Bronchial epithelial cell (primary cell): ENCODE measurements around the gene AMPD3. TPM values are rescaled to one million over a fixed set of nuclear protein-coding genes. Genes with fewer than 3 reads are reported as not detected.

Experiments used
- DNase-seq: peaks from one replicate; pipeline ENCODE4 v3.0.0-alpha.2; 2010; ENCODE audit warnings: low read depth
- FAIRE-seq: peaks from 2 replicates; lab custom pipeline; 2011; peaks lifted over from hg19 to GRCh38; lab: Jason Lieb, UNC
- H3K27me3 ChIP-seq: 2 replicates; pipeline ENCODE4 v1.5.1; 2011; ENCODE audit warnings: low read length; ENCODE audit not compliant: control insufficient read depth, insufficient read depth
- H3K36me3 ChIP-seq: 2 replicates; pipeline ENCODE4 v1.5.1; 2011; ENCODE audit warnings: low read length; ENCODE audit not compliant: control insufficient read depth, insufficient read depth
- H3K4me3 ChIP-seq: 2 replicates; pipeline ENCODE4 v1.5.1; 2011; ENCODE audit warnings: mild to moderate bottlenecking, low read depth, low read length, control low read depth
- total RNA-seq: library from RNA; depleted of rRNA; stranded (reverse); fragments of >200 nt; gene quantifications from 2 replicates; pipeline ENCODE4 v1.2.1, GENCODE V29; 2014
- TF ChIP-seq, protein P1 (sequence below): IDR thresholded peaks from 2 replicates; pipeline ENCODE4 v1.5.1; 2011; ENCODE audit warnings: mild to moderate bottlenecking, moderate library complexity, low read length, control low read depth, inconsistent platforms; ENCODE audit not compliant: insufficient read depth, severe bottlenecking

Gene AMPD3
- total RNA-seq, 1 donor from 2014 or later: 5.3 TPM

GRCh38 chr11:10415817-10416392 lies 39.2 kb upstream of the AMPD3 start:
- Histone ChIP-seq H3K36me3 (no peaks in the 10 kb centered on the region), H3K4me3 (no peak overlapping the region), H3K27me3 (no peaks in the 10 kb centered on the region)
- TF ChIP-seq, protein P1, sequence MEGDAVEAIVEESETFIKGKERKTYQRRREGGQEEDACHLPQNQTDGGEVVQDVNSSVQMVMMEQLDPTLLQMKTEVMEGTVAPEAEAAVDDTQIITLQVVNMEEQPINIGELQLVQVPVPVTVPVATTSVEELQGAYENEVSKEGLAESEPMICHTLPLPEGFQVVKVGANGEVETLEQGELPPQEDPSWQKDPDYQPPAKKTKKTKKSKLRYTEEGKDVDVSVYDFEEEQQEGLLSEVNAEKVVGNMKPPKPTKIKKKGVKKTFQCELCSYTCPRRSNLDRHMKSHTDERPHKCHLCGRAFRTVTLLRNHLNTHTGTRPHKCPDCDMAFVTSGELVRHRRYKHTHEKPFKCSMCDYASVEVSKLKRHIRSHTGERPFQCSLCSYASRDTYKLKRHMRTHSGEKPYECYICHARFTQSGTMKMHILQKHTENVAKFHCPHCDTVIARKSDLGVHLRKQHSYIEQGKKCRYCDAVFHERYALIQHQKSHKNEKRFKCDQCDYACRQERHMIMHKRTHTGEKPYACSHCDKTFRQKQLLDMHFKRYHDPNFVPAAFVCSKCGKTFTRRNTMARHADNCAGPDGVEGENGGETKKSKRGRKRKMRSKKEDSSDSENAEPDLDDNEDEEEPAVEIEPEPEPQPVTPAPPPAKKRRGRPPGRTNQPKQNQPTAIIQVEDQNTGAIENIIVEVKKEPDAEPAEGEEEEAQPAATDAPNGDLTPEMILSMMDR: no peak
- DNase-seq (no peak), FAIRE-seq (no peak)

DNA sequence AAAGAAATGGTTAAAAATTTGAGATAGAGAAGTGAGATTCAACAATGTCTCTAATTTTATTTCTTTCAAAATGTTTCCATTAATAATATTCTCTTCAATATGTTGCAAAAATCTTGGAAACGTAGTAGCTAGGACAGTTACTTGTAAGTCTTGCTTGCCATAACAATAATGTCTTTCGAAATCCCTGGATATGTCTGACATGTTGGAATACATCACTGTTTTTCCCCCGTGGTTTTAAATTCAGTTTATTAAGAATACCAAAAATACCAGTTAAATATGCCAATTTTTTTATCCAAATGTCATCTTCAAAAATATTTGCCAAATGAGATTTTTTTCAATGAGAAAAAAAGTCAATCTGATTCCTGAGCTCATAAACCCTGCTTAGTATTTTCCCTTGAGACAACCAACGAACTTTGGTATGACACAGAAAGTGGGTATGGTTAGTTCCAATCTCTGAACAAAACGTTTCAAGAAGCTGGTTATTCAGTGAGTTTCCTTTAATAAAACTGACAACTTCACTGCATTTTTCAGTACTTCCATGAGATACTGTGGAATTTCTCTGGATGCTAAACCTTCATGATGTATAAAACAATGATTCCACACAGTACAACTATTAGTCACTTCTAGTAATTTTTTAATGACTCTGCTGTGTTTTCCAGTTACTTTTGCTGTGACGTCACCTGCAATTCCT lies 36.7 kb upstream of the AMPD3 start:
- H3K27me3 ChIP-seq: no peaks in the 10 kb centered on the region
- H3K36me3 ChIP-seq: no peaks in the 10 kb centered on the region
- H3K4me3 ChIP-seq: no peak overlapping the region
- no peak for FAIRE-seq
- TF ChIP-seq, protein P1: no peak
- DNase-seq: no peak

DNA sequence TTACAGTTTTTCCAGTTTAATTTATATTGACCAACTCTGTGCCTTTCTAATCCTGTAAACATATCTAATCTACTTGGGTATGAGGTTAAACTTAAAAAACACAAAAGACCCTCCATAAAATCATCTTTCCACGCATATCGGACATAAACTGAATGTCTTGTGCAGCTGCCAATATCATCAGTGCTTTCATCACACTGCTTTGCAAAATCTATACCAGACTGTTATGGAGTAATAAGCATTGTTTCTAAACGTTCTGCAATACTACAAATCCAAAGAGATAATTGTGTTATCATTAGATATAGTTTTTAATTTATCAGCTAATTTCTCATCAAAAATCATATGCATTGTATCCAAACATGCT lies 36.1 kb upstream of the AMPD3 start:
- FAIRE-seq: no peak

DNA sequence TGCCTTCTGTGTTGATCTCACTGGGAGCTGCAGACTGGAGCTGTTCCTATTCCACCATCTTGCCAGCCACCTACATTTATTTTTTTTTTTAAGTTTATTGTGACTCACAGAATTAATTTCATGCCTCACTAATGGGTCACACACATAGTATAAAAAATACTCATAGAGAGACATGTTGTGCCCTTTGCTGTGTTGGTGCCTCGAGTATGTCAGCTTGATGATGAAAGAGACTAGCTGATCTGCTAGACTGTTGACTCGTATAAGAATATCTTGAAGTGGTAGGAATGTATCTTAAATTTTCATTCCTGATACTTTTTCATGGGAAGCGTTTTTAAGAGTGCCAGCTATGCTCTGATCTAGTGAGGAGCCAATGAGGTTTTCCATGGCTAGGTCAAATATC lies 28.6 kb upstream of the AMPD3 start:
- Histone ChIP-seq H3K36me3 (no peaks in the 10 kb centered on the region), H3K27me3 (no peaks in the 10 kb centered on the region), H3K4me3 (no peak overlapping the region)
- DNase-seq (peak; percentile 66), FAIRE-seq (no peak)
- TF ChIP-seq, protein P1: no peak

More for the DNA sequence above, 36.1 kb upstream of the AMPD3 start:
- Histone ChIP-seq H3K4me3 (no peak overlapping the region), H3K36me3 (no peaks in the 10 kb centered on the region), H3K27me3 (no peaks in the 10 kb centered on the region)
- TF ChIP-seq, protein P1: no peak
- no peak for DNase-seq

- FAIRE-seq (no peak), DNase-seq (no peak)
- Histone ChIP-seq H3K36me3 (no peaks in the 10 kb centered on the region), H3K27me3 (no peaks in the 10 kb centered on the region), H3K4me3 (no peak overlapping the region)
- TF ChIP-seq, protein P1: no peak
Measured at GRCh38 chr11:10428453-10428852, 26.6 kb upstream of the AMPD3 start.
